ENCODE results near the gene MRPL37.
"Not testable (repeated sequence)": the region's sequence is repeated elsewhere in the genome, so short reads cannot be mapped to it uniquely, and the experiment has no call there.

Gene MRPL37

GRCh38 chr1:54199765-54200518 is at the start of gene MRPL37, which contains the start of gene CYB5RL:
Gene MRPL37 (plus strand): TSS chr1:54200167. CDS start chr1:54200244, 77 bp downstream.
Gene CYB5RL (minus strand): TSS chr1:54200030. CDS start chr1:54195616, 4,414 bp downstream.
- DNase-seq (ENCODE audit: low read depth in 3 of 3, low spot score in 1 of 3) = peak; percentile 67 to 78 (median 75)

GRCh38 chr1:54151013-54151412 is 49.0 kb upstream of the MRPL37 start:
- no peak for DNase-seq (ENCODE audit: low read depth in 3 of 3, low spot score in 1 of 3)

- DNase-seq (ENCODE audit: low read depth in 3 of 3, low spot score in 1 of 3) = no peak
Measured at GRCh38 chr1:54152696-54153095, 47.3 kb upstream of the MRPL37 start, which contains the start of gene CDCP2. Gene CDCP2 (minus strand): TSS chr1:54153000. CDS start chr1:54152922, 78 bp downstream.

- no peak for DNase-seq (ENCODE audit: low read depth in 3 of 3, low spot score in 1 of 3)
Measured at GRCh38 chr1:54153535-54154439, 46.2 kb upstream of the MRPL37 start.

GRCh38 chr1:54156201-54156600 is 43.8 kb upstream of the MRPL37 start:
- DNase-seq (ENCODE audit: low read depth in 3 of 3, low spot score in 1 of 3) = no peak

GRCh38 chr1:54156986-54157385 is 43.0 kb upstream of the MRPL37 start:
- DNase-seq (ENCODE audit: low read depth in 3 of 3, low spot score in 1 of 3) = no peak

GRCh38 chr1:54157401-54157800 is 42.6 kb upstream of the MRPL37 start:
- DNase-seq (ENCODE audit: low read depth in 3 of 3, low spot score in 1 of 3) = no peak

GRCh38 chr1:54158071-54158470 is 41.9 kb upstream of the MRPL37 start:
- no peak for DNase-seq (ENCODE audit: low read depth in 3 of 3, low spot score in 1 of 3)

GRCh38 chr1:54159733-54160316 is 40.1 kb upstream of the MRPL37 start:
- DNase-seq (ENCODE audit: low read depth in 3 of 3, low spot score in 1 of 3) = no peak

- no peak for DNase-seq (ENCODE audit: low read depth in 3 of 3, low spot score in 1 of 3)
Measured at GRCh38 chr1:54160351-54160750, 39.6 kb upstream of the MRPL37 start.

GRCh38 chr1:54161495-54162168 is 38.3 kb upstream of the MRPL37 start:
- no peak for DNase-seq (ENCODE audit: low read depth in 3 of 3, low spot score in 1 of 3)

GRCh38 chr1:54163051-54163450 is 36.9 kb upstream of the MRPL37 start:
- DNase-seq (ENCODE audit: low read depth in 3 of 3, low spot score in 1 of 3) = no peak

- no peak for DNase-seq (ENCODE audit: low read depth in 3 of 3, low spot score in 1 of 3)
Measured at GRCh38 chr1:54163573-54163972, 36.4 kb upstream of the MRPL37 start.

GRCh38 chr1:54165146-54165545 is 34.8 kb upstream of the MRPL37 start:
- no peak for DNase-seq (ENCODE audit: low read depth in 3 of 3, low spot score in 1 of 3)

- DNase-seq (ENCODE audit: low read depth in 3 of 3, low spot score in 1 of 3) = not testable (repeated sequence)
Measured at GRCh38 chr1:54166357-54166756, 33.6 kb upstream of the MRPL37 start.

GRCh38 chr1:54167422-54168139 is 32.4 kb upstream of the MRPL37 start:
- DNase-seq (ENCODE audit: low read depth in 3 of 3, low spot score in 1 of 3) = no peak

GRCh38 chr1:54168206-54168965 is 31.6 kb upstream of the MRPL37 start:
- no peak for DNase-seq (ENCODE audit: low read depth in 3 of 3, low spot score in 1 of 3)

- no peak for DNase-seq (ENCODE audit: low read depth in 3 of 3, low spot score in 1 of 3)
Measured at GRCh38 chr1:54169068-54169467, 30.9 kb upstream of the MRPL37 start.

GRCh38 chr1:54171016-54171415 is 29.0 kb upstream of the MRPL37 start:
- DNase-seq (ENCODE audit: low read depth in 3 of 3, low spot score in 1 of 3) = no peak

GRCh38 chr1:54171606-54172005 is 28.4 kb upstream of the MRPL37 start:
- DNase-seq (ENCODE audit: low read depth in 3 of 3, low spot score in 1 of 3) = no peak

Measured in stimulated activated CD4-positive, alpha-beta T cell treated with anti-CD3 and anti-CD28 coated beads, TNF-alpha, amount 100 ng/mL, for 1 hour (primary cell).